ENCODE data around the gene LGR4. TPM values are rescaled to one million over a fixed set of nuclear protein-coding genes. Genes with fewer than 3 reads are reported as not detected.

Gene LGR4
- total and polyA plus RNA-seq, 2 of the 13 experiments (the other 11 are each of a cell fraction or from before 2014, with no cell fraction given): 42.1 to 68.7 TPM

DNA sequence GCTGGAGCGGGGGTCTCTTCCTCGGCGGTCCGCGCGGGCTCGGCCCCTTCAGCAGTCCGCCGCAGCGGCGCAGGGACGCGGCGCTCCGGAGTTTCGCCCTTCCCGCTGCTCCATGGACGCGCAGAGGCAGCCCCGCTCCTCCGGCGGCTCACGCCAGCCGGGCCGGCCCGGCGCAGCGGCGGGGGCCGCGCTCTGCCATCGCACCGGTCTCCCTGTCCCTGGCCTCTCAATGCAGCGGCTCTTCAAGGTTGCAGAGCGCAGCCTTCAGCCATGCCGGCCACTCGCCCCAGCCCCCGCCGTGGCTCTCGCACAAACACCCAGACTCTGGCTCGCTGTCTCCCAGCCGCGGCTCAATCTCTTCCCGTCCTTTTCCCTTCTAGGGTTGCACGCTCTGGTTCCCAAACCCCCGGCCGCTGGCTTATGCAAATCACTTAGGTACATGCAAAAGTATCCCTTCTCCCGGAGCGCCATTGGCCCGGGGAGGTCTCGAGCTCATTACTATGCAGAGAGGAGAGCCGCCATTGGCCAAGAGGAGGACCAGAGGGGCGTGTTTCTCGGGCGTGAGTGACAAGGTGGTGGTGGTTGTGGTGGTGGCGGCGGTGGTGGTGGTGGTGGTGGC lies at the start of gene LGR4 (continued):
- TF ChIP-seq ZMYM4 (CRISPR knock-in tag; IDR thresholded peaks at IDR 0.05) (0 out of 2 replicates have a peak, but pooled peaks have one; percentile 17), ZKSCAN5 (CRISPR knock-in tag; IDR thresholded peaks at IDR 0.05) (no peak), ZNF33B (CRISPR knock-in tag; IDR thresholded peaks at IDR 0.05) (no peak), POLR2G (IDR thresholded peaks at IDR 0.05; ENCODE audit: low read depth, low read length) (peak; percentile 93), ZBTB7A (CRISPR knock-in tag; IDR thresholded peaks at IDR 0.05) (no peak)
- TF ChIP-seq, protein P1, sequence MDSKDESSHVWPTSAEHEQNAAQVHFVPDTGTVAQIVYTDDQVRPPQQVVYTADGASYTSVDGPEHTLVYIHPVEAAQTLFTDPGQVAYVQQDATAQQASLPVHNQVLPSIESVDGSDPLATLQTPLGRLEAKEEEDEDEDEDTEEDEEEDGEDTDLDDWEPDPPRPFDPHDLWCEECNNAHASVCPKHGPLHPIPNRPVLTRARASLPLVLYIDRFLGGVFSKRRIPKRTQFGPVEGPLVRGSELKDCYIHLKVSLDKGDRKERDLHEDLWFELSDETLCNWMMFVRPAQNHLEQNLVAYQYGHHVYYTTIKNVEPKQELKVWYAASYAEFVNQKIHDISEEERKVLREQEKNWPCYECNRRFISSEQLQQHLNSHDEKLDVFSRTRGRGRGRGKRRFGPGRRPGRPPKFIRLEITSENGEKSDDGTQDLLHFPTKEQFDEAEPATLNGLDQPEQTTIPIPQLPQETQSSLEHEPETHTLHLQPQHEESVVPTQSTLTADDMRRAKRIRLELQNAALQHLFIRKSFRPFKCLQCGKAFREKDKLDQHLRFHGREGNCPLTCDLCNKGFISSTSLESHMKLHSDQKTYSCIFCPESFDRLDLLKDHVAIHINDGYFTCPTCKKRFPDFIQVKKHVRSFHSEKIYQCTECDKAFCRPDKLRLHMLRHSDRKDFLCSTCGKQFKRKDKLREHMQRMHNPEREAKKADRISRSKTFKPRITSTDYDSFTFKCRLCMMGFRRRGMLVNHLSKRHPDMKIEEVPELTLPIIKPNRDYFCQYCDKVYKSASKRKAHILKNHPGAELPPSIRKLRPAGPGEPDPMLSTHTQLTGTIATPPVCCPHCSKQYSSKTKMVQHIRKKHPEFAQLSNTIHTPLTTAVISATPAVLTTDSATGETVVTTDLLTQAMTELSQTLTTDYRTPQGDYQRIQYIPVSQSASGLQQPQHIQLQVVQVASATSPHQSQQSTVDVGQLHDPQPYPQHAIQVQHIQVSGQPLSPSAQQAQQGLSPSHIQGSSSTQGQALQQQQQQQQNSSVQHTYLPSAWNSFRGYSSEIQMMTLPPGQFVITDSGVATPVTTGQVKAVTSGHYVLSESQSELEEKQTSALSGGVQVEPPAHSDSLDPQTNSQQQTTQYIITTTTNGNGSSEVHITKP (CRISPR knock-in tag; IDR thresholded peaks at IDR 0.05; ENCODE audit: low read depth): no peak
- TF ChIP-seq, protein P2, sequence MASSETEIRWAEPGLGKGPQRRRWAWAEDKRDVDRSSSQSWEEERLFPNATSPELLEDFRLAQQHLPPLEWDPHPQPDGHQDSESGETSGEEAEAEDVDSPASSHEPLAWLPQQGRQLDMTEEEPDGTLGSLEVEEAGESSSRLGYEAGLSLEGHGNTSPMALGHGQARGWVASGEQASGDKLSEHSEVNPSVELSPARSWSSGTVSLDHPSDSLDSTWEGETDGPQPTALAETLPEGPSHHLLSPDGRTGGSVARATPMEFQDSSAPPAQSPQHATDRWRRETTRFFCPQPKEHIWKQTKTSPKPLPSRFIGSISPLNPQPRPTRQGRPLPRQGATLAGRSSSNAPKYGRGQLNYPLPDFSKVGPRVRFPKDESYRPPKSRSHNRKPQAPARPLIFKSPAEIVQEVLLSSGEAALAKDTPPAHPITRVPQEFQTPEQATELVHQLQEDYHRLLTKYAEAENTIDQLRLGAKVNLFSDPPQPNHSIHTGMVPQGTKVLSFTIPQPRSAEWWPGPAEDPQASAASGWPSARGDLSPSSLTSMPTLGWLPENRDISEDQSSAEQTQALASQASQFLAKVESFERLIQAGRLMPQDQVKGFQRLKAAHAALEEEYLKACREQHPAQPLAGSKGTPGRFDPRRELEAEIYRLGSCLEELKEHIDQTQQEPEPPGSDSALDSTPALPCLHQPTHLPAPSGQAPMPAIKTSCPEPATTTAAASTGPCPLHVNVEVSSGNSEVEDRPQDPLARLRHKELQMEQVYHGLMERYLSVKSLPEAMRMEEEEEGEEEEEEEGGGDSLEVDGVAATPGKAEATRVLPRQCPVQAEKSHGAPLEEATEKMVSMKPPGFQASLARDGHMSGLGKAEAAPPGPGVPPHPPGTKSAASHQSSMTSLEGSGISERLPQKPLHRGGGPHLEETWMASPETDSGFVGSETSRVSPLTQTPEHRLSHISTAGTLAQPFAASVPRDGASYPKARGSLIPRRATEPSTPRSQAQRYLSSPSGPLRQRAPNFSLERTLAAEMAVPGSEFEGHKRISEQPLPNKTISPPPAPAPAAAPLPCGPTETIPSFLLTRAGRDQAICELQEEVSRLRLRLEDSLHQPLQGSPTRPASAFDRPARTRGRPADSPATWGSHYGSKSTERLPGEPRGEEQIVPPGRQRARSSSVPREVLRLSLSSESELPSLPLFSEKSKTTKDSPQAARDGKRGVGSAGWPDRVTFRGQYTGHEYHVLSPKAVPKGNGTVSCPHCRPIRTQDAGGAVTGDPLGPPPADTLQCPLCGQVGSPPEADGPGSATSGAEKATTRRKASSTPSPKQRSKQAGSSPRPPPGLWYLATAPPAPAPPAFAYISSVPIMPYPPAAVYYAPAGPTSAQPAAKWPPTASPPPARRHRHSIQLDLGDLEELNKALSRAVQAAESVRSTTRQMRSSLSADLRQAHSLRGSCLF (CRISPR knock-in tag; IDR thresholded peaks at IDR 0.05; ENCODE audit: borderline replicate concordance): no peak
- TF ChIP-seq, protein P3, sequence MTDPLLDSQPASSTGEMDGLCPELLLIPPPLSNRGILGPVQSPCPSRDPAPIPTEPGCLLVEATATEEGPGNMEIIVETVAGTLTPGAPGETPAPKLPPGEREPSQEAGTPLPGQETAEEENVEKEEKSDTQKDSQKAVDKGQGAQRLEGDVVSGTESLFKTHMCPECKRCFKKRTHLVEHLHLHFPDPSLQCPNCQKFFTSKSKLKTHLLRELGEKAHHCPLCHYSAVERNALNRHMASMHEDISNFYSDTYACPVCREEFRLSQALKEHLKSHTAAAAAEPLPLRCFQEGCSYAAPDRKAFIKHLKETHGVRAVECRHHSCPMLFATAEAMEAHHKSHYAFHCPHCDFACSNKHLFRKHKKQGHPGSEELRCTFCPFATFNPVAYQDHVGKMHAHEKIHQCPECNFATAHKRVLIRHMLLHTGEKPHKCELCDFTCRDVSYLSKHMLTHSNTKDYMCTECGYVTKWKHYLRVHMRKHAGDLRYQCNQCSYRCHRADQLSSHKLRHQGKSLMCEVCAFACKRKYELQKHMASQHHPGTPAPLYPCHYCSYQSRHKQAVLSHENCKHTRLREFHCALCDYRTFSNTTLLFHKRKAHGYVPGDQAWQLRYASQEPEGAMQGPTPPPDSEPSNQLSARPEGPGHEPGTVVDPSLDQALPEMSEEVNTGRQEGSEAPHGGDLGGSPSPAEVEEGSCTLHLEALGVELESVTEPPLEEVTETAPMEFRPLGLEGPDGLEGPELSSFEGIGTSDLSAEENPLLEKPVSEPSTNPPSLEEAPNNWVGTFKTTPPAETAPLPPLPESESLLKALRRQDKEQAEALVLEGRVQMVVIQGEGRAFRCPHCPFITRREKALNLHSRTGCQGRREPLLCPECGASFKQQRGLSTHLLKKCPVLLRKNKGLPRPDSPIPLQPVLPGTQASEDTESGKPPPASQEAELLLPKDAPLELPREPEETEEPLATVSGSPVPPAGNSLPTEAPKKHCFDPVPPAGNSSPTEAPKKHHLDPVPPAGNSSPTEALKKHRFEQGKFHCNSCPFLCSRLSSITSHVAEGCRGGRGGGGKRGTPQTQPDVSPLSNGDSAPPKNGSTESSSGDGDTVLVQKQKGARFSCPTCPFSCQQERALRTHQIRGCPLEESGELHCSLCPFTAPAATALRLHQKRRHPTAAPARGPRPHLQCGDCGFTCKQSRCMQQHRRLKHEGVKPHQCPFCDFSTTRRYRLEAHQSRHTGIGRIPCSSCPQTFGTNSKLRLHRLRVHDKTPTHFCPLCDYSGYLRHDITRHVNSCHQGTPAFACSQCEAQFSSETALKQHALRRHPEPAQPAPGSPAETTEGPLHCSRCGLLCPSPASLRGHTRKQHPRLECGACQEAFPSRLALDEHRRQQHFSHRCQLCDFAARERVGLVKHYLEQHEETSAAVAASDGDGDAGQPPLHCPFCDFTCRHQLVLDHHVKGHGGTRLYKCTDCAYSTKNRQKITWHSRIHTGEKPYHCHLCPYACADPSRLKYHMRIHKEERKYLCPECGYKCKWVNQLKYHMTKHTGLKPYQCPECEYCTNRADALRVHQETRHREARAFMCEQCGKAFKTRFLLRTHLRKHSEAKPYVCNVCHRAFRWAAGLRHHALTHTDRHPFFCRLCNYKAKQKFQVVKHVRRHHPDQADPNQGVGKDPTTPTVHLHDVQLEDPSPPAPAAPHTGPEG (CRISPR knock-in tag; IDR thresholded peaks at IDR 0.05): 0 out of 2 replicates have a peak, but pooled peaks have one; percentile 49
- TF ChIP-seq, protein P4, sequence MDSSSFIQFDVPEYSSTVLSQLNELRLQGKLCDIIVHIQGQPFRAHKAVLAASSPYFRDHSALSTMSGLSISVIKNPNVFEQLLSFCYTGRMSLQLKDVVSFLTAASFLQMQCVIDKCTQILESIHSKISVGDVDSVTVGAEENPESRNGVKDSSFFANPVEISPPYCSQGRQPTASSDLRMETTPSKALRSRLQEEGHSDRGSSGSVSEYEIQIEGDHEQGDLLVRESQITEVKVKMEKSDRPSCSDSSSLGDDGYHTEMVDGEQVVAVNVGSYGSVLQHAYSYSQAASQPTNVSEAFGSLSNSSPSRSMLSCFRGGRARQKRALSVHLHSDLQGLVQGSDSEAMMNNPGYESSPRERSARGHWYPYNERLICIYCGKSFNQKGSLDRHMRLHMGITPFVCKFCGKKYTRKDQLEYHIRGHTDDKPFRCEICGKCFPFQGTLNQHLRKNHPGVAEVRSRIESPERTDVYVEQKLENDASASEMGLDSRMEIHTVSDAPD (CRISPR knock-in tag; IDR thresholded peaks at IDR 0.05): peak; percentile 71; the same call in 1 of the 2 replicates
- TF ChIP-seq, protein P5, sequence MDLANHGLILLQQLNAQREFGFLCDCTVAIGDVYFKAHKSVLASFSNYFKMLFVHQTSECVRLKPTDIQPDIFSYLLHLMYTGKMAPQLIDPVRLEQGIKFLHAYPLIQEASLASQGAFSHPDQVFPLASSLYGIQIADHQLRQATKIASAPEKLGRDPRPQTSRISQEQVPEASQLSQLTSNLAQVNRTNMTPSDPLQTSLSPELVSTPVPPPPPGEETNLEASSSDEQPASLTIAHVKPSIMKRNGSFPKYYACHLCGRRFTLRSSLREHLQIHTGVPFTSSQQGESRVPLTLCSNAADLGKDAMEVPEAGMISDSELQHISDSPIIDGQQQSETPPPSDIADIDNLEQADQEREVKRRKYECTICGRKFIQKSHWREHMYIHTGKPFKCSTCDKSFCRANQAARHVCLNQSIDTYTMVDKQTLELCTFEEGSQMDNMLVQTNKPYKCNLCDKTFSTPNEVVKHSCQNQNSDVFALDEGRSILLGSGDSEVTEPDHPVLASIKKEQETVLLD (CRISPR knock-in tag; IDR thresholded peaks at IDR 0.05; ENCODE audit: low read depth): no peak

Measured in HepG2 (cell line).